SKM-1 treated with dmso at 0.1 percent for 144 hours (cell line): ENCODE measurements around the gene HERC2.
"Not testable (repeated sequence)": the region's sequence is repeated elsewhere in the genome, so short reads cannot be mapped to it uniquely, and the experiment has no call there.

Experiments used
- DNase-seq: peaks from one replicate; lab custom pipeline; 2025; ENCODE audit not compliant: unreplicated experiment; lab: John Stamatoyannopoulos, UW

The HERC2 gene

GRCh38 chr15:28182216-28182615, 139.8 kb downstream of the HERC2 start:
- DNase-seq = no peak

DNA sequence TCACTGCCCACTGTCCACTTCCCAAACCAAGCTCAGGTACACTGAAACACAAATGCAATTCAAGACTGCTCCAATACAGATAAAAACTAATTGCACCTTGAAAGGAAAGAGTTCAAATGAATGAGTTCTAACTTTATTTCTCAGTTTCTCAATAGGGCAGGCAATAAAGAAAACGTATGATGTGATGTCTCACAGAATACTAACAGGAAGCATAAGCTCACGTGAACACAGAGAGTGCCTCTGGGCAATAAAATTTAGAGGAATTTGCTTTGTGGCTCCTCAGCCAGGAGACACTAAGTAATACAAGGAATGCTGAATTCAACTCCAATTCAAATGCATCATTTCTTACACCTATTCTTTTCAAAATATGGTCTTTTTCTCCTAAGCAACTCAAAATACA, 140.6 kb downstream of the HERC2 start:
- DNase-seq = no peak

GRCh38 chr15:28179270-28179669, 142.7 kb downstream of the HERC2 start:
- no peak for DNase-seq

DNA sequence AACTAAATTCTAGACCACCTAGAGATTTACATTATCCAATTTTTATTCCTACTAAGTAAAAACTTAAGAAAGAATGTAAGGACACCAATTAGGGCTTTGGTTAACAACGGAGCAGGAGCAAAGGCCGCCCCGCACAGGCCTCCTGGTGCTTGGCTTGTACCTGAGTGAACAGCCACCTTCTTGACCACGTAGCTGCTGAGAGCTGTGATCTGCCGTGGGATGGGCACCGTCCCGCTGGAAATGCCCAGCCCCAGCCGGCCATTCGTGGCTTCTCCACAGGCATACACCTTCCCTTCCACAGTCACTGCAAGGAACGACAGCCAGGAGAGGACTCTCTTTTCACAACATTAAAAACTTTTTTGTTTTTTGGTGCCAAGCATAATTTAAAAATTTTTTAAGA, 143.3 kb downstream of the HERC2 start:
- DNase-seq = no peak

DNA sequence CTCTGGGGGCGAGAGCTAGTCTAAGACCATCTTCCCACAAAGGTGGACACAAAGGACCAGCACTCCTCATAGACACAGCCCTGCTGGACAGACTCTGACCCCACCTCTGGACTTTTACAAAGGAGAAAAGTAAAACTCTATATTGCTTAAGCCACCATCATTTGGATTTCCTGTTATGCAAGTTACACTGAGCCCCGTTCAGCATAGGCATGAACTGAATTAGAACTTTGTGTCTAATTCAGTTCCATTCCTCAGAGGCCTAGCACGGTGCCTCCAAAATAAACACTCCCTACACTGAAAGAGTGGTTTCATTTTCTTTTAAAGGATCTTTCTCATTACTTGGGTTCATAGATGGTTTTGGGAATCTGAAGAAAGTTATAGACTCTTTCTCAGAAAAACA, 143.7 kb downstream of the HERC2 start:
- DNase-seq = no peak

DNA sequence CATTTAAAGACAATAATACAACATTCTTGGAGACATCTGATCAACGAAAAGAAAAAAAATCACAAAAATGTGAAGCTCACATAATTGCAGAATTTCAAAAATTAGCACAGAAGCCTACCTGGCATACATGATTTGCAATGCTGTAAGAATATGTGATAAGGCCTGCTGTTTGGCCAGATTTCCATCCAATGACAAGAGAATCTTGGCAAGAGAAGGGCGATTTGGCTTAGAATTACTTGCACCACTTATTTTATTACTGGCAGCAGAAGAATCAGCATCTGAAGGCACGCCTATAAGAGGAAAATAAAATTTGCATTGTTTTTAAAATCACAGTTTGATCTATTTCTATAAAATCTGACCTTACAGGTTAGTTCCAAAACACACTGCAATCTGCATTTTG, 152.6 kb downstream of the HERC2 start:
- no peak for DNase-seq

DNA sequence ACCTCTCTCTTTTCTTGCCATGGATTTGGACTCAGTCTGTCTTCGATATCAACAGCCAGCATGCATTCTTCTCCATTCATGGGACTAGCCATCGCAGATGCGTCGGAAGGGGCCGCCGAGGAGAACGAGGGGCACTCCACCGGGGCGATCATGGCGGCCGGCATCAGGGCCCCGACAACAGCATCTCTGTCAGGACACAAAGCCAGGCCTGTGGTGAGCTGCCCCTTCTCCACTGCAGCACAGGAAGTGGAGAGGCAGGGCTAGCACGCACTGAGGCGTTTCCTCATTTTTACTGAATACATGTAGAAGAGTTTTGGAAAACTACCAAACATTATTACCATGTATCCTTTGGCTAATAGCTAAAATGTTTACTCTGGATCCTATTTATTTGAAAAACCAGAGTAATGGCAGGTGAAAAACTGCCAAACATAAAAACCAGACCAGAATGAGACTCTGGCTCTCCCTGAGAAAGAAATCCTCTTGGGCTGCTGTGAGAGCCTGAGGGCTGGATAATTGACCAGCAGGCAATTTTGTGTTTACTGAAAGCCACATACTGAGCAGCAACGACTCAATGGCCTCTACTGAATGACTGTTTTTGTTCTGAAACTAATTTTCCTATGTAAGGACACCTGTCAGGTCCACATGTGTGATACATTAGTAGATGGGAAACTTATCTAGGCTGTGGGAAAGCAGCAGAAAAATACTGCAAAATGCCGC, 153.4 kb downstream of the HERC2 start:
- DNase-seq = not testable (repeated sequence)

GRCh38 chr15:28167042-28167441, 154.9 kb downstream of the HERC2 start:
- DNase-seq = no peak

GRCh38 chr15:28165791-28166190, 156.2 kb downstream of the HERC2 start:
- no peak for DNase-seq

- DNase-seq = no peak
Observed at GRCh38 chr15:28164876-28165275, 157.1 kb downstream of the HERC2 start.

DNA sequence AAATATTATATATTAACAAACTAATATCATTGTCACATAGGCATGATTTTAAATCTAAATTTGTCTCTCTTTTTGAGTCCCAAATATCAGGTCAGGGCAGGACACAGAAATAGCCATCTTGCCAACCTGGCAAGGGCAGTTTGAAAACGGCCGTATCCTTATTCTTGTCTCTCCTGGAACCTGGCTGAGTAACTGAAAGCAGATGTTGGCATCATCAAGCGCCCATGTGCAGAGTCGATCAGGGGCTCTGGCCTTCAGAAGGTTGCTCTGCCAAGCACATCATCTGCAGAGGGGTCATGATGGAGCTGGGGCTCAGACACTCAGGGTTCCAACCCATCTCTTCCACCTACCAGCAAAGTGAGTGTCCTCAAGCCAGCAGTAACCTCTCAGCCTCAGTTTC, 167.7 kb downstream of the HERC2 start:
- DNase-seq = no peak

- DNase-seq = no peak
Observed at GRCh38 chr15:28153492-28154119, 168.4 kb downstream of the HERC2 start.

- not testable (repeated sequence) for DNase-seq
Observed at GRCh38 chr15:28152538-28152923, 169.4 kb downstream of the HERC2 start.

DNA sequence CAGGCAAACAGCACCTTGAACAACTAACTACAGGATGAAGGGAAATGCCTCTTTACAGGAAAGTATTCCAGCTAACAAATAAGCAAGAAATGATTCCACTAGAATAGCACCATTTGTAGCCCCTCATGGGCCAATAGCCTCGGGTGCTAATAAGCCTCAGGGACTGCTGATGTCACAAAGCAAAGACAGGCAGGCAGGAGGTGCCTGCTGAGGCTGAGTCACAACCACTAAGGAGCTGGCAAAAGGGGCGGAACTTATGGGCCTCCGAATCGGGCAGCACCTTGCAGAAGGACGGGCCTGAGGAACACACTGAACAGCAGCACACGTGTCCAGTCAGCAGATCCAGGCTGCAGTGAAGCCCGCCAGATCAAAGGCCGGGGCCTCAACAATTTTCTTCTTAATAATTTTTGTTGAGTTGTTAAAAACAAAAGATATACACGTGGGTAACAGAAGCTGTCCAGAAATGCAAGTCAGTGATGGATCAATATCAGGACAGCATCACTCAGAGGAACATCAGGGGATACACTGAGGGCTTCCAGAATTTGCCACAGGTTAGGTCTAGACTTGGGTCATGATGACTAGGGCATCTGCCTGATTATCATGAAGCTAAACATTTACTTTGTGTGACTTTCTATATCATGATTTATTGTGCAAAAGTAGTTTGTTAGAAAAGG, 170.0 kb downstream of the HERC2 start:
- DNase-seq = not testable (repeated sequence)

DNA sequence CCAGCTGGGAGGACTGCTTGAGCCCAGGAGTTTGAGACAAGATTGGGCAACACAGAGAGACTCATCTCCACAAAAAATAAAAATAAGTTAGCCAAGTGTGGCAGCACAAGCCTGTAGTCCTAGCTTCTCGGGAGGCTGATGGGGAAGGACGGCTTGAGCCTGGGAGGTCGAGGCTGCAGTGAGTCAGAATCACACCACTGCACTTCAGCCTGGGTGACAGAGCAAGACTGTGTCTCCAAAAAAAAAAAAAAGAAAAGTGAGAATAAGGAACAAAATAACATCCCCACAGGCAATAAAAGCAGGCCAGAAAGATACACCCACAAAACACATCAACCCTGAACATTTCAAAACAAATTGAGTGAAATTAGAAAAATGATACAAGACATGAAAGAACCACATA, 174.2 kb downstream of the HERC2 start:
- no peak for DNase-seq

DNA sequence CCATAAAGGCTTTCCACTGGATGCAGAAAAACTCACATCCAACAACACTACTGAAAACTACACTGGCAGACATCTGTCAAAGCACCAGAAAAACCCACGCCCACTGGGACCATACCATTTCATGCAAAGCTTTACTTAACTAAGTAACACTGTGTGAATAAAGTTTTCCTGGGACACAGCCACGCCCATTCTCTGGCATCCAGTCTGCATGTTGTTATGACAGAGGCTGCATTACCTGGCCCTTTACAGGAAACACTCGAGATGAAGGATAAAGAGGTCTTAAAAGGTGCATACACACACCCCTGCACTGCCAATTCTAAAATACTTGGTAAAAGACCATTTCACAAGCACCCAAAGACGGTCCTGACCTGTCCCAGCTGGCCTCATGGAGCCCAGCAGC, 176.6 kb downstream of the HERC2 start:
- DNase-seq = not testable (repeated sequence)

DNA sequence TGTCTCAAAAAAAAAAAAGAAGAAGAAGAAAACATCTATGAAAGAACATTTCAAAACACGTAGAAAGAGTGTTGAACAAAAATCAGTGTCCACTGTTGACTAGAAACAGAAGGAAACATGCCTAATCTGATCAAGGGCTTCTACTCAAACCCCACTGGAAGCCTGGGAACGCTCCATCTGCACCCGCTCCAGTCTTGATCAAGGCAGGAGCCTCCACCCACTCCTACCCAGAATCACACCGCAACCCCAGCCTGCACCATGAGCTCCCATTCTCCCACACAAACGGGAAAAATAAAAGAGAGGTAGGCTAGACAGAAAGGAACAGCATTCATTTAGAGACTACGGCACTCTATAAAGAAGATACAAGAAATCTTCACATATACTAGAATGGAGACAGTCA, 181.9 kb downstream of the HERC2 start:
- DNase-seq = no peak

DNA sequence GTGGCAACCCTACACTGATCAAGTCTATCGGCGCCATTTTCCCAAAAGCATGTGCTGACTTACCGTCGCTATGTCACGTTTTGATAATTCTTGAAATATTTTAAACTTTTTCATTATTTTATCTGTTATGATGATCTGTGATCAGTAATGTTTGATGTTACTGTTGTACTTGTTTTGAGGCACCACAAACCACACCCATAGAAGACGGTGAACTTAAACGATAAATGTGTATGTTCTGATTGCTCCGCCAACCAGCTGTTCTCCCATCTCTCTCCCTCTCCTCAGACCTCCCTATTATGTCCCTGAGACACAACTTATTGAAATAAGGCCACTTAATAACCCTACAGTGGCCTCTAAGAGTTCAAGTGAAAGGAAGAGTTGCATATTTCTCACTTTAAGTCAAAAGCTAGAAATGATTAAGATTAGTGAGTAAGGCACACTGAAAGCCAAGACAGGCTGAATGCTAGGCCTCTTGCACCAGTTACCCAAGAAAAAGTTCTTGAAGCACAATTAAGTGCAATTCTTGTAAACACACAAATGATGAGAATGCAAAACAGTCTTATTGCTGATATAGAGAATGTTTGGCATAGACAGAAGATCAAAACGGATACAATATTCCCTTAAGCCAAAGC, 184.5 kb downstream of the HERC2 start:
- DNase-seq = not testable (repeated sequence)

DNA sequence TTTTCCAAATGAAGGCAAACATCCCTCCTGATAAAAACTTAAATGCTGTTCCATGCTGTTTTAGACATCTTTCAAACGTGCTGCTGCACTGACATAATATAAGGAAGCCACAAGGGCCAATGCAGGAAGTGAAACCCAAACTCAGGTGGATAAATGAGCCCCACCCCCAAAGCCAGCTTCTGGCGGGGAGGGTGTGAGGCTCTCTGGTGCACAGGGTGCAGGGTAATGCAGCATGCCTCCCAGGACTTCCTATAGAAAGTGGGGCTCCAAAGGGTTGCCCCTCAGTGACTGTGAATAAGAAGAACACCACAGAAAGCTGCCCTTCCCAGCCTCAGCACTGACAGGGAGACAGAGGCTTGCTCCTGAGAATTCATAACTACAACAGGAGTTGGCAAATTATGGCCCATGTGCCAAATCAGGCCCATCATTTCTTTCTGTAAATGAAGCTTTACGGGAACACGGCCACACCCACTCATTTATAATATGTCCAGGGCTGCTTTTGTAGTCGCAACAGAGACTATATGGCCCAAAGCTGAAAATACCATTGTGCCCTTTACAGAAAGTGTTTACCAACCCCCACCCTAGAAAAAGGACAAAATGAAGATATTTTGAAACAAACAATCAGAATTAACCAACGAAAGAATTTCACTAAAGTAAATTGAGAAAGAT, 185.6 kb downstream of the HERC2 start:
- not testable (repeated sequence) for DNase-seq

DNA sequence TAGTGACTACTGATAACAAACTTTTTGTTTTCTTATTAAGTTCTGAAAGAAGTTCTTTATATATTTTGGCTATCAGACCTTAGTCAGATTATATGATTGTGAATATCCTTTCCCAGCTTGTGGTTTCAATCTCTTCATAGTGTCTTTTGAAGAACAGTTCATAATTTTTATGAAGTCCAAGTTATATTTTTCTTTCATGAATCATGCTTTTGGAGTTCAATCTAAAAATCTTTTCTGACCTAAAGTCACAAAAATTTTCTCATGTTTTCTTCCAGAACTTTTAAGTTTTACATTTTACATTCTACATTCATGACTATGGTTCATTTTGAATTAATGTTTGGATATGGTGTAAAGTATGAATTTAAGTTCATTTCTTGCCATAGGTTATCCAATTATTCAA, 188.7 kb downstream of the HERC2 start:
- no peak for DNase-seq

GRCh38 chr15:28132524-28133275, 189.3 kb downstream of the HERC2 start:
- DNase-seq = no peak
